Measurements from ENCODE around the gene CDC42EP5.
A peak's percentile ranks its signal among the peaks of the same experiment; 100 is the strongest.

CDC42EP5 gene

DNA sequence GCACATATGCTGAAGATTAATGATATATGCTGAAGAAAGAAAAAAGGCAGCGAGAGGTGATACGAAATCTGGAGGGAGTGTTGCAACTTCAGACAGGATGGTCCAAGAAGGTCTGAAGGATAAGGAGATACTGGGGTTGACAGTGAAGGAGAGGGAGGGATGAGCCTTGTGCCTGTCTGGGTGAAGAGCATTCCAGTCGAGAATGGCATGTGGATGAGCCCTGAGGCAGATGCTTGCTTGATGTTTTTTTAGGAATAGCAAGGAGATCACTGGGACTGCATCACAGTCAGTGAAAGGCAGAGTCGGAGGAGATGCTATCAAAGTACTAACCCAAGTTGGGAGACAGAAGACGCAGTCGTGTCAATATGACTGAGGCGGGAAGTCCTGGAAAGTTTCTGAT, 16.2 kb upstream of the CDC42EP5 start:
- no peak for DNase-seq

DNA sequence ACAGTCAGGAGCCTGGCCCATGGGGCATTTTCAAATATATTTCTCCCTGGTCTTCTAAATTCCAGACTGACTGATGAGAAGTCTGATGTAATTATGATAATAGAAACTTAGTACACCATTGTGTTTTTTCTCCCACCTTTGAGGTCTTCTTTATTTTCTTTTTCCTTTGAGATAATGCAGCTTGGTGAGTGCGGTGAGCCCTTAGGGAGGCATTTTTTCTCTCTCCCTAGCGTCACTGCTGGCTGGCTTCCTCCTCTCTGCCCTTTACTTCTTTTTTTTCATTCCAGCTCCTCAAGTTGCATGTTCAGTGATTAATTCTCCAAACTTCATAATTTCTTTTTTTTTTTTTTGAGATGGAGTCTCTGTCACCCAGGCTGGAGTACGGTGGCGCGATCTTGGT, 12.8 kb upstream of the CDC42EP5 start:
- peak; percentile 20 to 40 (median 21) for DNase-seq

DNA sequence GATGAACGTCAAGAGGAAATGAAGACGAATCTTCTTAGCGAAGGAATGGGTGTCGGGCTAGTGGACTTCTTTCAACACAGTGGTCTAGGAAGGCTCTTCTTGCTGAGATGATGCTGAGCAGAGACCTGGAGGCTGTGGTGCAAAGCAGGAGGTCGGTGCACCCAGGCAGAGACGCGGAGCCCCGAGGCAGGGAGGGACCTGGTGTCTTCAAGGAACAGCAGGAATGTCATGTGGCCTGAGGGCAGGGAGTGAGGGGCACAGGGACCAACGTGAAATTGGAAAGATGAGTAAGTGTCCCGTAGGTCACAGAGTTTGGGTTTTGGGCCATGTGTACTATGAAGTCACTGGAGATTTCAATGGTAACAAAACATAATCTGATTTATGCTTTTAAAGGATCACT, 11.4 kb upstream of the CDC42EP5 start:
- DNase-seq, result no peak

DNA sequence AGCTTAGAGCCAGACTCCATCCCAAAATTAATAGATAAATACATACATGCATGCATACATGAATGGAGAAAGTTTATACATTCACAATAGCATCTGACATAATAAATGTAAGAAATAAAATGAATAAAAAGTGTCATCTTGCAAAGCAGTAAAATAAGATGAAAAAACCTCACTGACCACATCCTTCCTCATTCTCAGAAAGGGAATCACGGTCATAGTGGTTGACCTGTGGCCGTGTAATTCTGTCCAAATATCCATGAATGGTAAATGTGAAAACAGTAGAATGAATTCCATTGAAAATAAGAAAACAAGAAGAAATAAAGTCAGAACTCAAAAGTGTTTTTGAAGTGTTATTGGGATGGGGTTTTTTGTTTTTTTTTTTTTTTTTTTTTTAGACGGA, 9.8 kb upstream of the CDC42EP5 start:
- DNase-seq, result peak; percentile 47 to 73 (median 68)

DNA sequence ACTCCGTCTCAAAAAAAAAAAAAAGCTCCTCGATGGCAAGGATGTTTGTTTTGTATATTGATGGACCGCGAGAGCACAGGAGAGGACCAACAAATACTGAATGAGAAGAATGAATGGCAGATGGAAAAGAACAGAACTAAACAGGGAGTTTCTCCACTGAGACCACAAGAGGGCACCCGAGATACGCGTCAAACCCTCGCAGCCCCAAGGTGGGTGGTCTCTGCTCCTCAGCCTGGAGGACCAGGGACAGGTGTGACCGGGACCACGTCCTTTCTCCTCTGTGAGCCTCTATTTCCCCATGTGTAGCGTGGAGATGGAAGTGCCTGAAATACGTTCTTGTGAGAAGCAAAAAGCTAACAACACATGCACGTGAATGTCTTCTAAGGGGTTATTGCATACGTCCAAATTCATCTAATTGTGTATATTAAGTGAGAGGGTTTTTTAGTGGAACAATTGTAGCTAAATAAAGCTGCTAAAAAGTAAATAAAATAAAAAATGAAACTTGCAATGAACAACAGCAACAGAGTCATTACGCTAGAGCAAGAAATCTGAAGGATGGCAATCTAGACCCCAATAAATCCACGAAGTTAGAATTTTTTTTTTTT, 8.3 kb upstream of the CDC42EP5 start:
- peak; percentile 59 to 71 (median 68) for DNase-seq

DNA sequence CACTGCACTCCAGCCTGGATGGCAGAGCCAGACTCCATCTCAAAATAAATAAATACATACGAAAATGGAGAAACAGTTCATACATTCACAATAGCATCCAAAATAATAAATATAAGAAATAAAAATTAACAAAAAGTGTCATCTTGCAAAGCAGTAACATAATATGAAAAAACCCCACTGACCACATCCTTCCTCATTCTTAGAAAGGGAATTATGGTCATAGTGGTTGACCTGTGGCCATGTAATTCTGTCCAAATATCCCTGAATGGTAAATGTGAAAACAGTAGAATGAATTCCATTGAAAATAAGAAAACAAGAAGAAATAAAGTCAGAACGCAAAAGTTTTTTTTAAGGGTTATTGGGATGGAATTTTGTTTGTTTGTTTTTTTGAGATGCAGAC, 7.0 kb upstream of the CDC42EP5 start:
- DNase-seq, result peak; percentile 69 to 85 (median 81)

DNA sequence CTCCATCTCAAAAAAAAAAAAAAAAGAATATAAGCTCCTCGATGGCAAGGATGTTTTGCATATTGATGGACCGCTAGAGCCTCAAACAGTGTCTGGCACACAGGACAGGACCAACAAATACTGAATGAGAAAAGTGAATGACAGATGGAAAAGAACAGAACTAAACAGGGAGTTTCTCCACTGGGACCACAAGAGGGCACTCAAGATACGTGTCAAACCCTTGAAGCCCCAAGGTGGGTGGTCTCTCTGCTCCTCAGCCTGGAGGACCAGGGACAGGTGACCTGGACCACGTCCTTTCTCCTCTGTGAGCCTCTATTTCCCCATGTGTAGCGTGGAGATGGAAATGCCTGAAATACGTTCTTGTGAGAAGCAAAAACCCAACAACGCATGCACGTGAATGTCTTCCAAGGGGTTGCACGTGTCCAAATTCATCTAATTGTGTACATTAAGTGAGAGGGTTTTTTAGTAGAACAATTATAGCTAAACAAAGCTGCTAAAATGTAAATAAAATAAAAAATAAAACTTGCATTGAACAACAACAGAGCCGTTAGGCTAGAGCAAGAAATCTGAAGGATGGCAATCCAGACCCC, 5.7 kb upstream of the CDC42EP5 start:
- DNase-seq, result peak; percentile 63 to 79 (median 70)

DNA sequence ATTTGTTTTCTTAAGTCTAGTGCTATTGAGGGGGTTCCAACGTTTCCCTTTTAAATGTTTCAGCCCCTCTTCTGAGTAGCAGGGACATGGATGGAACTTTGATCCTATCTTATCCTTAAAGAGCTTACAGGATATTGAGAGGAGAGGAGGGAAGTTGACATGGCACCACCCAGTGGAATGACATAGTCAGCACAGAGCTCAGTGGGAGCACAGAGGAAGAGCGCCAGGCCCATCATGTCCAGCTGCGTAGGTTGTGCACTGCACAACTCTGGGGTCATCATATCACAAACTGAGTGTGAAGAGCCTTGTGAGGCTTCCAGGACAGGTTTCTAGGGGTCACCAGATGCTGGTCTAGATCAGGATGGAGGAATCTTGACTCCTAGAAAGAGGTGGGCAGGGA, 4.6 kb upstream of the CDC42EP5 start:
- DNase-seq, result peak in 2 of 3 donors; percentile 30 to 43

DNA sequence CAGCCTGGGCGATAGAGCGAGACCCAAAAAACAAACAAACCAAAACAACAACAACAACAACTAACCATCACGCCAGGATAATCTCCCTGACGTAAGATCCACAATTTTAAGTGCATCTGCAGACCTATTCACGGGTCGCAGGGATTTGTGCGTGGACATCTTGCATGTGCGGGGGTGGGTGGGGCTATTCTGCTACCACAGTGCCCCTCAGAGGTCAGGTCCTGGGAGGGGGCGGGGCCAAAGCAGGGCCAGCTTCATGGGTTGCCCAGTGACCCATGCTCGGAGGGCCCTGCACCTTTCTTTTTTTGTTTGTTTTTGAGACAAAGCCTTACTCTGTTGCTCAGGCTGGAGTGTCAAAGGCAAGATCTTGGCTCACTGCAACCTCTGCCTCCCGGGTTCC, 2.6 kb upstream of the CDC42EP5 start:
- DNase-seq, result no peak

DNA sequence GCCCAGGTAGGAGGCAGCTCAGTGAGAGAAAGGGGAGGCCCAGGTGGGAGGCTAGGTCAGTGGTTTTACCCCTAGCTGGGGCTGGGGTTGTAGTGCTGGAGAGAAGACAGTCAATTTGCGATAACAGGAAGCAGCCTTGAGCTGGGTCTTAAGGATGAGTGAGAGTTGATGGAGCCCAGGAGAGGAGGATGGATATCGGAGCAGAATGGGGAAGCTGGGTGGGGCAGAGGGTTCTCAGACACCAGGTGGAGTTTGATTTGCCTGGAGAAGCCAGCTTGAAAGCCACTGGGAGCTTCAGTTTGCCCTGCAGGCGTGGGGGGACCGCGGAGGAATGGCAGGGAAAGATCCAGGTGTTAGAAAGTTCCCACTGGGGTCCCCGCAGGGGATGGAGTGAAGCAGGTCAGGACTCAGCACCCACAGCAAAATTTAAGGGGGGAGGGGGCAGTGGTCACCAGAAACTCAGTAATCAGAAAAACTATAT, 836 bp upstream of the CDC42EP5 start:
- no peak for DNase-seq

DNA sequence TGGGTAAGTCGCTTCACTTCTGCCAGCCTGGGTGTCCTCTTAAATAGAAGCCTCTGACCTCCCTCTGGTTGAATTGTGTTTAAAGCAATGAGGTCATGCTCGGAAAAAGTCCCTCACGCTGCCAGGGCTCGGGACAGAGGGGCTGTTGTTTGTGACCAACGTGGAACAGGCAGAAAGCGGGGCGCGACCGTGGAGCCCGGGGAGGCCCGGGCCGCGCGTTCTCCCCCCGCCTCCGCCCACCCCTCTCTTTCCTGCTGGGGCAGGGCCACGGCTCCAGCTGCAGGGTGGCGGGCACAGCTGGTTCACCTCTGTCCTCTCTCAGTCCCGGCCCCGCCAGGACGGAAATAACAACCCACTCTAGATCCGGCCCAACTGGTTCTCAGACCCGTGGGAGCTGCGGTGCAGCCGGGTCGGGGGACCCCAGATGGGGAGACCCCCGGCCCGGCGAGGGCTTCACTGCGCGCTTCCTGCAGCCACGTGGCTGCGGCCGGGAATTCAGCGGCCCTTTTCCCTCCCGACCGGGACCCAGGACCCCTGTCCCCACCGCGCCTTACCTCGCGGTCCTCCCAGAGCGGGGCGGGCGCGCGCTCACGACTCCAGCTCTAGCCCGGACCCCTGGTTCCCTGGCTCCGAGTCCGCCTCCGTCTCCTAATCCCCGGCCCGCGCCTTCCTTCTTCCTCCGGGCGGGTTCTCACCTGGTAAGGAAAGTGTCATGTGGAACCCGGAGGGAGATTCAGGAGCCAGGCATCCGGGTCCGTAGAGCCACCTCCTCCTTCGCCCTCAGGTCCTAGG, 1.9 kb downstream of the CDC42EP5 start:
- DNase-seq, result peak; percentile 74 to 83 (median 76)

DNA sequence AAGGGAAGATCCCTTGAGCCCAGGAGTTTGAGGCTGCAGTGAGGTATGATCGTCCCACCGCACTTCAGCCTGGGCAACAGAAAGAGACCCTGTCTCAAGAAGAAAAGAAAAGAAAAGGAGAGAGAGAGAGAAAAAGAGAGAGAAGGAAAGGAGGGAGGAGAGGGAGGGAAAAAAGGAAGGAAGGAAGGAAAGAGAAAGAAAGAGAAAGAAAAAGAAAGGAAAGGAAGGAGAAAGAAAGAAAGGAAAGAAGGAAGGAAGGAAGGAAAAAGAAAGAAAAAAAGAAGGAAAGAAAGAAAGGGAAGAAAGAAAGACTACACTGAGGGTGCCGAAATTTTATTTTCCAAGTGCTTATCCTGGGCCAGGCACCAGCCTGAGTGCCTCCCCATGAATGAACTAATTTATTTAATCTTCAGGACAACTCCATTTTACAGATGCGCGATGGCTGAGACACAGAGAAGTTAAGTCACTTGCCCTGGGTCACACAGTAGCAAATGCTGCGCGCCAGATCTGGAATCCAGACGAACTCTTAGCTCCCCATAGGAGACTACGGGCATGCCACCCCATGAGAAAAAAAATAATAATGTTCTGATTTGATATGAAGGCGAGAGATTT, 2.7 kb downstream of the CDC42EP5 start:
- DNase-seq, result no peak

DNA sequence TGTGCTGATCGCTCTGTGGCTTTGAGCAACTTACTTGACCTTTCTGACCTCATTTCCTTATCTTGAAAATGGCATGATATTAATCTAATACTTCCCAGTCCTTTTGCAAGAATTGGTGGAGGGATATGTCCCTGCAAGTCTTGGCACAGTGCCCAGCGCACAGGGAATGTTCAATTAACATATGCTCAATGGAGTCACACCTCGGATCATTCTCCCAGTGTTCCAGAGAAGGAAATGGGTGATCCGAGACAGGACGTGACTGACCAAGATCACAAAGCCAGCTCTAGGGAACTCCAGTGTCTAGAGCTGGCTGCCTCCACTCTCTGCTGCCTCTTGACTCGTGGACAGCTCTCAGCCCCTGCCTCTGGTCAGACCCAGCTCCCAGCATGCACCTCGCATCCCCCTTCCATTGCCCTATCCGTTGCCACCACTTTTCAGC, 3.6 kb downstream of the CDC42EP5 start:
- no peak for DNase-seq

DNA sequence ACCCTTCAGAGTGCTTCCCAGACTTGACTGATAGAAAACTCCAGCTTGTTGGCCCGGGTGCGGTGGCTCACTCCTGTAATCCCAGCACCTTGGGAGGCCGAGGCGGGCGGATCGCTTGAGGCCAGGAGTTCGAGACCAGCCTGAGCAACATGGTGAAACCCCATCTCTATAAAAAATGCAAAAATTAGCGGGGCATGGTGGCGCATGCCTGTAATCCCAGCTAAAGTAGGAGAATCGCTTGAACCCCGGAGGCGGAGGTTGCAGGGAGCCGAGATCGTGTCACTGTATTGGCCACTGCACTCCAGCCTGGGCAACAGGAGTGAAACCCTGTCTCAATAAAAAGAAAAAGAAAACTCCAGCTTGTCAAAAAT, 7.0 kb downstream of the CDC42EP5 start:
- DNase-seq, result peak in 2 of 3 donors; percentile 27 to 35

DNA sequence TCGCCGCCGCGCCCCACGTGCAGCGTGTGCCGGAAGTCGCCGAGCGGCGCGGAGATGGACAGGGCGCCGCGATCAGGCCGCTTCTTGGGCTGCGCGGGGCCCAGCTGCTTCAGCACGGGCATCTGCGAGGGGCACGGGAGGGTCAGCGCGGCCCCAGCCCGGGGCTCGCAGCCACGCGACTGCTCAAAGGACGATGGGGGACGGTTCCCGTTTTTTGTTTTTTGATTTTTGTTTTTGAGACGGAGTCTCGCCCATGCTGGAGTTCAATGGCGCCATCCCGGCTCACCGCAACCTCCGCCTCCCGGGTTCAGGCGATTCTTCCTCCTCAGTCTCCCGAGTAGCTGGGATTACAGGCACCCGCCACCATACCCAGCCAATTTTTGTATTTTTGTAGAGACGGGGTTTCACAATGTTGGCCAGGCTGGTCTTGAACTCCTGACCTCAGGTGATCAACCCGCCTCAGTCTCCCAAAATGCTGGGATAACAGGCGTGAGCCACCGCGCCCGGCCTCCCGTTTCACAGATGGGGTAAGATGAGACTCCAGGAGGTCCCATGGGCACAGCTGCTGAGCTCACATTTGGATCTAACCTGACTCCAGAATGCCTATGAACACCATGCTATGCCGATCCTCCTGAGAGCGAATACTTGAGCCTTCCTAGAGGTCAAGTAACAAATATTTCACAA, 7.5 kb downstream of the CDC42EP5 start:
- DNase-seq, result no peak

DNA sequence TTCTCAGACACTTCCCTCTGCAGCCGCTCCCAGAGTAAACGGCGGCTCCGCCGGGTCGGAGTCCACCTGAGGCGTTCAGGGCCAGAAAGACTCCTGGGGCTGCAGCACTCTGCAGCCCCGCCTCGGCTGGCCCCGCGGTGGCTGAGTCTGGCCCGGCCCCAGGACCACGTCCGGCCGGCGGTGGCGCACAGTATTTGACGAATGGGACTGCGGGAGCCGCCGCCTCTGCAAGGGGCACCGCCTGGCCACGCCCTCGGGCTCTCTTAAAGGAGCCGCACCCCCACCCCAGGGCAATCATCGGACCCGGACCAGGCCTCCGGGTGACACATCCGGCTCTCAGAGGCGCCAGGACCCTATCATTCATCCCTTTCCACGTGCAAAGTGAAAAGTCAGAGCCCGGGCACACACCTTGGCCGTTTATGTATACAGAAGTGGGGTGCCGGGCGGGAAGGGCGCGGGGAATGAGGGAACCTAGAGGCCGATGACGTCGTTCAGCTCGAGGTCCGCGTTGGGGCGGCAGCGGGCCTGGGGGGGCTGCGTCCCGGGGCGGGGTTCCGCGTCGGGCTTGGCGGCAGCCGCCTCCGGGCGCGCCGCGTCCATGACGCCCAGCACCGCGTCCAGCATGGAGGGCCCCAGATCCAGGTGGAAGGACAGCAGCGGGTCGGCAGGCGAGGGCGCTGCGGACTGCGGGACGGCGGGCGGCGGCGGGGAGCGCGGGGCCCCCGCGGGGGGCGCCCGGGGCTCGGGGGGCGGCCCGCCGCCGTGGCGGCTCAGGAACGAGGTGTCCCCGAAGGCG, 8.3 kb downstream of the CDC42EP5 start:
- peak; percentile 90 to 95 (median 93) for DNase-seq

DNA sequence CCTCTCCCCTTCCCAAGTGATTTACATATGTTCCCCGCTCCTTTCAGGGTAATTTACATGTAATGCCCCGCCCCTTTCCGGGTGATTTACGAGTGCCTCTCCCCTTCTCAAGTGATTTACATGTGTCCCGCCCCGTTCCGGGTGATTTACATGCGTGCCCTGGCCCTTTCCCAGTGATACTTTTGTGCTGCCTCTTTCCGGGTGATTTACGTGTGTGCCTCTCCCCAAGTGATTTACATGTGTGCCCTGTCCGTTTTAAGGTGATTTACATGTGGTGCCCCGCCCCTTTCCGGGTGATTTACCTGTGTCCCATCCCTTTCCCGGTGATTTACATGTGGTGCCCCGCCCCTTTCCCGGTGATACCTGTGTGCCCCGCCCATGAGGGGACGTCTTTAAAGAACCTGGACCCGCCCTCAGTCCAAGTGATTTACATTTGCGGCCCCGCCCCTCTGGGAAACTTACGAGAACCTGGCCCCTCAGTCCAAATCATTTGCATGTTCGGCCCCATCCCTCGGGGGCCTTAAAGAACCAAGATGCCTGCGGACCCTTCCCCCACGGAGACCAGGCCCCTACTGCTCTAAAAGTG, 9.0 kb downstream of the CDC42EP5 start:
- DNase-seq, result peak; percentile 86 to 95 (median 92)

DNA sequence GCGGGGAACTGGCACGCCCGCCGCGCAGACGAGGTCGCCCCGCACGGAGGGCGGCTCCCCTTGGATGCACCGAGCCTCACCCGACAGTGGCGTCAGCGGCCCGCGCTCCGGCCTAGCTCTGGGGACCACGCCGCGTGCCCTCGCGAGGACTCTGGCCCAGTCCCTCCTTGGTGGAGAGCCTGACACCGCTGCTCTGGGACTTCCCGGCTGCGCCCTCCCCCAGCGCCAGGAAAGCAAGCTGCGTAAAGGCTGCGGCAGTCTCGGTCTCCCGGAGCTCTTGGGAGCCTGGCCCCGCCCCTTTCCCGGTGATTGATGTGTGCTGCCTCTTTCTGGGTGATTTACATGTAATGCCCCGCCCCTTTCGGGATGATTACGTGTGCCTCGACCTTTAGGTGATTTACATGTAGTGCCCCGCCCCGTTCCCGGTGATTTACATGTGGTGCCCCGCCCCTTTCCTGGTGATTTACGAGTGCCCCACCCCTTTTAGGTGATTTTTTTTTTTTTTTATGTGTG, 9.5 kb downstream of the CDC42EP5 start, which contains the start of gene LENG9:
LENG9 (minus strand) TSS at position 248 of the 513 bp plus-strand sequence. CDS start 252 bp downstream, outside the sequence.
- peak; percentile 98 to 99 (median 99) for DNase-seq

DNA sequence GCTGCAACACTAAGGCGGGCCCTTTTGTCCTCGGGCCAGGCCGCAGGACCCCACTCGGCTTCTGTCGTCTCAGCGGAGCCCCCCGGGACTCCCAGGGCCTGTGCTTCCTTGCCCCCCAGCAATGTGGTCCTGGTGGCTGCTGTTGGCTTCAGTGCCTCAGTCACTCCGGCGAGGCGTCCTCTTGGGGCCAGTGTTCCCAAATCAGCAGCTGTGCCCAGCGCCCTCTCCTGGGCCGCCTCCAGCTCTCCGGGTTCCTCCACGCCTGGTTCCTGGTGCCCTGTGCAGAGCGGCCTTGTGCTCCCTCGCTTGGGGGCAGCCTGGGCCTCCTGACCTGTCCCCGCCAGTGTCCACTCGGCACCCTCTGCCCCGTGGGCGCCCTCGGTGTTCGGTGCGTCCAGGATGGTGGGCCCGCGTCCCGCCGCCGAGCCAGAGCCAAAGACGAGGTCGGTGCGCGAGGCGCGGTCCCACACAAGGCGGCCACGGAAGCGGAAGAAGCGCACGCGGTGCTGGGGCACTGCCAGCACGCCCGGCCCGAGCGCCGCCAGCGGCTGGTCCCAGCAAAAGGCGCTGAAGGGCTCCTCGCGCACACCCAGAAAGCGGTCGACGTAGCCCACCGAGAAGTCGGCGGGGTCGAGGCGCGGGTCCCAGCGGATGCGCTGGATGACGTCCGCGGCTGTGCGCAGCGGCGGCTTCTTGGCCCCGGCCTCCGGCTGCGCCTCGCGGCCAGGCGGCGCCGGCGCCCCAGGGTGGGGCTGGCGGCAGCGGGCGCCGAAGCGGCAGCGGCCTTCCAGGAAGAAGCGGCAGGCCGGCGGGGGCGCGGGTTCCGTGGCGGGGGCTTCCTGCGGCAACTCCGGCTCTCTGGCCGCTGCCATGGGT, 10.2 kb downstream of the CDC42EP5 start:
- peak; percentile 75 to 87 (median 76) for DNase-seq

DNA sequence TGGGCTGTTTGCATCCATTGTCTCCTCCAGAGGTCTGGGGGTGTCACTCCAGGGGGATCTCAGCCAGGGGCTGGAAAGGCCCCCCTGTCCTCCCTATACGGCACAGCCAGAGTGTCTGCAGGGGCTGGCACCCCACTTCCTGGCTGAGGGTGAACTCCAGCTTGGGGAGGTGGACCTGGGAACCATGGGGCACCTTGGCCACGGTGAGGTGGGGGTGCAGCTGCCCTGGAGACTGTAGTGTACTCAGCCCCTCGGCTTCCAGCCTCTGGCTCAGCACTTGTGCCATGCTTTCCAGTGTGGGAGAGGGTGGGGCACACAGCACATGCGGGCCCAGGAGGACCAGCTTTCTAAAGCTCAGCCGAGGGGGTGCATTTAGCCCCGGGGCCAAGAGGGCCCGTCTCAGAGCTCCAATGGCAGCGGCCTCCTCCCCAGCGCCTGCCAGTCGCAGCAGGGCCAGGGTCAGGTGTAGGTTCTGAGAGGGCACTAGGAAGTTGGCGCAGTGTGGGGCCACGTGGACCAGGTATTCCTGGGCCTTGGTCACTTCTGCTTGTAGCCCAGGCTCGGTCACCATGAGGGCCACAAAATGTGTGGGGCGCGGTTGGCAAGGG, 10.9 kb downstream of the CDC42EP5 start:
- no peak for DNase-seq
